Erythroblast (primary cell): ENCODE results near the gene GTF2IRD2.
"Not testable (repeated sequence)": the region's sequence is repeated elsewhere in the genome, so short reads cannot be mapped to it uniquely, and the experiment has no call there.

Experiments
- GATA1 ChIP-seq: IDR thresholded peaks from 2 replicates; pipeline ENCODE4 v1.6.1; 2011; ENCODE audit warnings: low read depth, mild to moderate bottlenecking, control low read depth, low read length, moderate library complexity
- POLR2A ChIP-seq: IDR thresholded peaks from 2 replicates; pipeline ENCODE4 v1.6.1; 2011; ENCODE audit warnings: mild to moderate bottlenecking, low read length

DNA sequence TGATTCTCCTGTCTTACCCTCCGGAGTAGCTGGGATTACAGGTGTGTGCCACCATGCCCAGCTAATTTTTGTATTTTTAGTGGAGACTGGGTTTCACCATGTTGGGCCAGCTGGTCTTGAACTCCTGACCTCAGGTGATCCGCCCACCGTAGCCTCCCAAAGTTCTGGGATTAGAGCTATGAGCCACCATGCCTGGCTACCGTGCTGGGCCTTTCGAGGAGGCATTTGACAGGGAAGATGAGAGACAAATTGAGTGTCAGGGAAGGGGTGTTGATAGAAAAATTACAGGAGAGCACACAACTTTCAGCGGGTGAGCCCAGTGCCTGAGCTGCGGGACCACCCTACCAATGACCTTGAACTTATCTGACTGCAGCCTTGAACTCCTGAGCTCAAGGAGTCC lies 81.3 kb downstream of the GTF2IRD2 start:
- TF ChIP-seq POLR2A, GATA1: not testable (repeated sequence)
